Trophoblast cell (in vitro differentiated cells and primary cell): Measurements from ENCODE around the gene ERI2. TPM values are rescaled to one million over a fixed set of nuclear protein-coding genes. Genes with fewer than 3 reads are reported as not detected.
A peak's percentile ranks its signal among the peaks of the same experiment; 100 is the strongest.

Experiments
- DNase-seq, 2 donors: peaks; one replicate each; pipeline ENCODE4 v3.0.0-alpha.2; 2016
- H2AFZ ChIP-seq: 2 replicates; pipeline ENCODE4 v1.6.1; 2013; ENCODE audit warnings: low read length, moderate library complexity, mild to moderate bottlenecking; ENCODE audit not compliant: insufficient read depth, poor library complexity
- H2AK5ac ChIP-seq: 2 replicates; pipeline ENCODE4 v1.6.1; 2013; ENCODE audit warnings: mild to moderate bottlenecking, low read length
- H2BK120ac ChIP-seq: 2 replicates; pipeline ENCODE4 v1.6.1; 2013; ENCODE audit warnings: low read length, mild to moderate bottlenecking, moderate library complexity; ENCODE audit not compliant: insufficient read depth, poor library complexity
- H2BK12ac ChIP-seq: 2 replicates; pipeline ENCODE4 v1.6.1; 2013; ENCODE audit warnings: mild to moderate bottlenecking, low read length, moderate library complexity
- H2BK5ac ChIP-seq: 2 replicates; pipeline ENCODE4 v1.6.1; 2013; ENCODE audit warnings: low read length, low read depth, moderate library complexity, mild to moderate bottlenecking; ENCODE audit not compliant: poor library complexity
- H3K14ac ChIP-seq: 2 replicates; pipeline ENCODE4 v1.6.1; 2013; ENCODE audit warnings: mild to moderate bottlenecking, low read length
- H3K18ac ChIP-seq: 2 replicates; pipeline ENCODE4 v1.6.1; 2013; ENCODE audit warnings: mild to moderate bottlenecking, low read length
- H3K23ac ChIP-seq: 2 replicates; pipeline ENCODE4 v1.6.1; 2013; ENCODE audit warnings: low read length
- H3K27ac ChIP-seq: 2 replicates; pipeline ENCODE4 v1.5.1; 2013; ENCODE audit warnings: low read depth, mild to moderate bottlenecking, inconsistent platforms, low read length, moderate library complexity
- H3K27me3 ChIP-seq: 2 replicates; pipeline ENCODE4 v1.6.1; 2013; ENCODE audit warnings: inconsistent platforms, mild to moderate bottlenecking, low read length, moderate library complexity; ENCODE audit not compliant: insufficient read depth
- H3K36me3 ChIP-seq, 2 experiments: 1 replicate in 1 of 2; 2 replicates in 1 of 2; pipeline ENCODE4 v1.6.1; 2013; ENCODE audit warnings: low read length in 2 of 2, mild to moderate bottlenecking in 2 of 2, moderate library complexity in 1 of 2; ENCODE audit not compliant: insufficient read depth in 2 of 2, control insufficient read depth in 1 of 2
- H3K4ac ChIP-seq: 2 replicates; pipeline ENCODE4 v1.6.1; 2013; ENCODE audit warnings: low read depth, mild to moderate bottlenecking, low read length, moderate library complexity
- H3K4me1 ChIP-seq, 2 experiments: 1 replicate in 1 of 2; 2 replicates in 1 of 2; pipeline ENCODE4 v1.6.1; 2013; ENCODE audit warnings: low read length in 2 of 2, mild to moderate bottlenecking in 2 of 2, moderate library complexity in 1 of 2; ENCODE audit not compliant: insufficient read depth in 2 of 2, control insufficient read depth in 1 of 2
- H3K4me2 ChIP-seq: 2 replicates; pipeline ENCODE4 v1.6.1; 2013; ENCODE audit warnings: inconsistent platforms, mild to moderate bottlenecking, low read length, moderate library complexity
- H3K4me3 ChIP-seq: 2 replicates; pipeline ENCODE4 v1.5.1; 2013; ENCODE audit warnings: mild to moderate bottlenecking, low read depth, low read length, inconsistent platforms
- H3K79me1 ChIP-seq: one replicate; pipeline ENCODE4 v1.6.1; 2013; ENCODE audit warnings: low read length
- H3K79me2 ChIP-seq: 2 replicates; pipeline ENCODE4 v1.6.1; 2013; ENCODE audit warnings: low read length, mild to moderate bottlenecking; ENCODE audit not compliant: control insufficient read depth, insufficient read depth, poor library complexity
- H3K9ac ChIP-seq: 2 replicates; pipeline ENCODE4 v1.6.1; 2013; ENCODE audit warnings: mild to moderate bottlenecking, low read length
- H3K9me3 ChIP-seq: 2 replicates; pipeline ENCODE4 v1.6.1; 2013; ENCODE audit warnings: low read depth, mild to moderate bottlenecking, control low read depth, inconsistent platforms, low read length; ENCODE audit not compliant: insufficient read depth
- H4K12ac ChIP-seq: 2 replicates; pipeline ENCODE4 v1.6.1; 2013; ENCODE audit warnings: low read depth, mild to moderate bottlenecking, low read length, moderate library complexity
- H4K8ac ChIP-seq: 2 replicates; pipeline ENCODE4 v1.6.1; 2013; ENCODE audit warnings: low read depth, mild to moderate bottlenecking, low read length, moderate library complexity
- H4K91ac ChIP-seq: one replicate; pipeline ENCODE4 v1.6.1; 2013; ENCODE audit warnings: low read depth, mild to moderate bottlenecking, low read length, moderate library complexity
- WGBS: extraction: QIAGEN DNeasy Blood & Tissue Kit; methylation state at CpG from one replicate; pipeline ENCODE4 v1.1.7; 2013; ENCODE audit warnings: missing lambda C conversion rate; ENCODE audit not compliant: insufficient read length, insufficient coverage; ENCODE audit errors: extremely low coverage; 5-methylcytosine and 5-hydroxymethylcytosine counted together
- polyA plus RNA-seq: library from polyadenylated mRNA; stranded (reverse); fragments of 200-250 nt; gene quantifications from 2 replicates; pipeline ENCODE4 v1.2.3, GENCODE V29; 2013

Gene ERI2
- 8.9 and 11.0 TPM in 2 replicates for polyA plus RNA-seq

- H3K23ac ChIP-seq, result peak within 1 kb of the TSS; percentile 47
- whole genome bisulfite sequencing, result no CpG with 5 or more reads among the region's 74 CpGs
Measured at GRCh38 chr16:20806168-20807050, at the start of gene ERI2, which contains the start of gene REXO5. Gene ERI2, minus strand, starts transcription at chr16:20806472. Its CDS starts 42 bp downstream, at chr16:20806430. Gene REXO5, plus strand, starts transcription at chr16:20806527. Its CDS starts 427 bp downstream, at chr16:20806954.

GRCh38 chr16:20854963-20855362, 48.7 kb upstream of the ERI2 start:
- Histone ChIP-seq H3K27ac (no peak overlapping the region), H4K12ac (no peak overlapping the region), H2BK120ac (no peak overlapping the region), H4K8ac (no peak overlapping the region), H2BK5ac (no peak overlapping the region), H3K9me3 (no peaks in the 10 kb centered on the region), H3K4ac (no peak overlapping the region), H2AK5ac (no peak overlapping the region), H3K18ac (no peak overlapping the region), H2BK12ac (no peak overlapping the region), H3K79me2 (no peaks in the 10 kb centered on the region), H3K9ac (no peak overlapping the region), H3K14ac (no peak overlapping the region), H3K36me3 (peaks cover 4 to 5% of the 10 kb centered on the region in 2 experiments), H4K91ac (no peak overlapping the region), H2AFZ (no peak overlapping the region), H3K27me3 (no peaks in the 10 kb centered on the region), H3K4me2 (no peak overlapping the region), H3K23ac (no peak overlapping the region), H3K4me1 (peaks cover 0 to 5% of the 10 kb centered on the region in 2 experiments), H3K79me1 (no peaks in the 10 kb centered on the region), H3K4me3 (no peak overlapping the region)
- no CpG with 5 or more reads among the region's 2 CpGs for WGBS
- DNase-seq, result no peak

More at GRCh38 chr16:20806168-20807050, at the start of gene ERI2, which contains the start of gene REXO5:
- no peaks in the 10 kb centered on the region for H3K27me3 ChIP-seq
- peak within 1 kb of the TSS; percentile 84 for H3K4me2 ChIP-seq
- peak within 1 kb of the TSS; percentile 70 for H2BK5ac ChIP-seq
- peaks cover 0 to 2% of the 10 kb centered on the region in 2 experiments for H3K4me1 ChIP-seq
- DNase-seq, result peak; percentile 96 to 98
- no peaks in the 10 kb centered on the region for H3K9me3 ChIP-seq
- H3K36me3 ChIP-seq, result peaks cover 0 to 2% of the 10 kb centered on the region in 2 experiments
- no peak within 1 kb of the TSS for H2AK5ac ChIP-seq
- peak within 1 kb of the TSS; percentile 72 for H2BK120ac ChIP-seq
- peak within 1 kb of the TSS; percentile 83 for H4K91ac ChIP-seq
- peak within 1 kb of the TSS; percentile 93 for H3K4ac ChIP-seq
- peak within 1 kb of the TSS; percentile 99 for H3K9ac ChIP-seq
- peak within 1 kb of the TSS; percentile 74 for H3K27ac ChIP-seq
- H3K14ac ChIP-seq, result peak within 1 kb of the TSS; percentile 67
- peak within 1 kb of the TSS; percentile 80 for H4K12ac ChIP-seq
- H2AFZ ChIP-seq, result peak within 1 kb of the TSS; percentile 91
- H2BK12ac ChIP-seq, result no peak within 1 kb of the TSS
- H3K79me2 ChIP-seq, result peaks cover 4% of the 10 kb centered on the region
- peak within 1 kb of the TSS; percentile 98 for H4K8ac ChIP-seq
- H3K4me3 ChIP-seq, result peak within 1 kb of the TSS; percentile 93
- peak within 1 kb of the TSS; percentile 85 for H3K18ac ChIP-seq
- peaks cover 8% of the 10 kb centered on the region for H3K79me1 ChIP-seq

GRCh38 chr16:20853981-20854620, 47.8 kb upstream of the ERI2 start:
- Histone ChIP-seq H3K23ac (no peak overlapping the region), H4K91ac (no peak overlapping the region), H3K9me3 (no peaks in the 10 kb centered on the region), H3K79me1 (no peaks in the 10 kb centered on the region), H3K14ac (no peak overlapping the region), H3K27ac (peak overlapping the region; percentile 15), H2BK5ac (no peak overlapping the region), H4K8ac (no peak overlapping the region), H3K4me2 (no peak overlapping the region), H3K79me2 (no peaks in the 10 kb centered on the region), H2AK5ac (no peak overlapping the region), H3K4me1 (peaks cover 0 to 5% of the 10 kb centered on the region in 2 experiments), H3K4me3 (no peak overlapping the region), H3K18ac (no peak overlapping the region), H3K36me3 (peaks cover 0 to 2% of the 10 kb centered on the region in 2 experiments), H4K12ac (no peak overlapping the region), H2BK12ac (no peak overlapping the region), H3K9ac (no peak overlapping the region), H3K27me3 (no peaks in the 10 kb centered on the region), H2BK120ac (no peak overlapping the region), H3K4ac (no peak overlapping the region), H2AFZ (no peak overlapping the region)
- no peak for DNase-seq
- no CpG with 5 or more reads among the region's 3 CpGs for WGBS

GRCh38 chr16:20853143-20853542, 46.9 kb upstream of the ERI2 start:
- Histone ChIP-seq H3K79me1 (no peaks in the 10 kb centered on the region), H3K79me2 (no peaks in the 10 kb centered on the region), H3K23ac (no peak overlapping the region), H3K4me1 (peaks cover 0 to 5% of the 10 kb centered on the region in 2 experiments), H3K4ac (no peak overlapping the region), H3K27ac (no peak overlapping the region), H2BK12ac (no peak overlapping the region), H3K9ac (no peak overlapping the region), H2AFZ (no peak overlapping the region), H3K27me3 (no peaks in the 10 kb centered on the region), H4K8ac (no peak overlapping the region), H3K9me3 (no peaks in the 10 kb centered on the region), H3K4me2 (no peak overlapping the region), H2BK120ac (no peak overlapping the region), H2BK5ac (no peak overlapping the region), H3K18ac (no peak overlapping the region), H3K4me3 (no peak overlapping the region), H2AK5ac (no peak overlapping the region), H3K36me3 (peaks cover 0 to 2% of the 10 kb centered on the region in 2 experiments), H3K14ac (no peak overlapping the region), H4K91ac (no peak overlapping the region), H4K12ac (no peak overlapping the region)
- WGBS, result no CpG with 5 or more reads among the region's 5 CpGs
- DNase-seq, result peak; percentile 37 to 58
